Astrocyte (in vitro differentiated cells and primary cell): ENCODE data around the gene STAC2. TPM values are rescaled to one million over a fixed set of nuclear protein-coding genes. Genes with fewer than 3 reads are reported as not detected.

Experiments used
- DNase-seq: peaks from one replicate; pipeline ENCODE4 v3.0.0-alpha.2; 2010; ENCODE audit warnings: low read depth
- FAIRE-seq: peaks from 2 replicates; lab custom pipeline; 2011; peaks lifted over from hg19 to GRCh38; lab: Jason Lieb, UNC
- H2AFZ ChIP-seq: 2 replicates; pipeline ENCODE4 v1.6.0; 2012; ENCODE audit warnings: low read depth, low read length, inconsistent platforms
- H3K27ac ChIP-seq: 2 replicates; pipeline ENCODE4 v1.5.1; 2011; ENCODE audit warnings: low read depth, low read length, inconsistent platforms
- H3K27me3 ChIP-seq: 2 replicates; pipeline ENCODE4 v1.6.0; 2011; ENCODE audit warnings: low read length, inconsistent platforms; ENCODE audit not compliant: insufficient read depth
- H3K36me3 ChIP-seq: 2 replicates; pipeline ENCODE4 v1.5.1; 2011; ENCODE audit warnings: low read length, inconsistent platforms; ENCODE audit not compliant: insufficient read depth
- H3K4me1 ChIP-seq: 2 replicates; pipeline ENCODE4 v1.5.1; 2011; ENCODE audit warnings: low read length, inconsistent platforms; ENCODE audit not compliant: insufficient read depth
- H3K4me2 ChIP-seq: 2 replicates; pipeline ENCODE4 v1.6.0; 2012; ENCODE audit warnings: low read length, inconsistent platforms
- H3K4me3 ChIP-seq: 2 replicates; pipeline ENCODE4 v1.5.1; 2011; ENCODE audit warnings: low read depth, mild to moderate bottlenecking, low read length, inconsistent platforms; ENCODE audit not compliant: insufficient read depth
- H3K79me2 ChIP-seq: 2 replicates; pipeline ENCODE4 v1.6.0; 2012; ENCODE audit warnings: mild to moderate bottlenecking, low read length, inconsistent platforms; ENCODE audit not compliant: insufficient read depth
- H3K9ac ChIP-seq: 2 replicates; pipeline ENCODE4 v1.6.0; 2012; ENCODE audit warnings: mild to moderate bottlenecking, low read length, inconsistent platforms
- H3K9me3 ChIP-seq: 2 replicates; pipeline ENCODE4 v1.5.1; 2012; ENCODE audit warnings: low read depth, mild to moderate bottlenecking, low read length, inconsistent platforms; ENCODE audit not compliant: insufficient read depth
- H4K20me1 ChIP-seq: 2 replicates; pipeline ENCODE4 v1.6.0; 2012; ENCODE audit warnings: low read length, inconsistent platforms; ENCODE audit not compliant: insufficient read depth
- H3K27ac Mint-ChIP-seq: one replicate; pipeline ENCODE4 v1.8.0; 2021; ENCODE audit warnings: mild to moderate bottlenecking, mixed read lengths; ENCODE audit not compliant: unreplicated experiment
- H3K27me3 Mint-ChIP-seq: one replicate; pipeline ENCODE4 v1.8.0; 2021; ENCODE audit warnings: low read depth, mixed read lengths; ENCODE audit not compliant: unreplicated experiment
- H3K36me3 Mint-ChIP-seq: one replicate; pipeline ENCODE4 v1.8.0; 2021; ENCODE audit warnings: low read depth, mixed read lengths; ENCODE audit not compliant: unreplicated experiment
- H3K4me1 Mint-ChIP-seq: one replicate; pipeline ENCODE4 v1.8.0; 2021; ENCODE audit warnings: low read depth, mixed read lengths; ENCODE audit not compliant: unreplicated experiment
- H3K4me3 Mint-ChIP-seq: one replicate; pipeline ENCODE4 v1.8.0; 2021; ENCODE audit warnings: mild to moderate bottlenecking, moderate library complexity, mixed read lengths; ENCODE audit not compliant: unreplicated experiment
- H3K9me3 Mint-ChIP-seq: one replicate; pipeline ENCODE4 v1.8.0; 2021; ENCODE audit warnings: mild to moderate bottlenecking, mixed read lengths; ENCODE audit not compliant: unreplicated experiment
- EZH2 ChIP-seq: IDR thresholded peaks from 2 replicates; pipeline ENCODE4 v1.6.1; 2012; ENCODE audit warnings: mild to moderate bottlenecking, low read length, inconsistent platforms; ENCODE audit not compliant: insufficient read depth
- total RNA-seq: library from RNA; stranded (reverse); gene quantifications from 2 replicates; pipeline ENCODE4 v1.2.1, GENCODE V29; 2021
- TF ChIP-seq, protein P1 (sequence below): IDR thresholded peaks from 2 replicates; pipeline ENCODE4 v1.5.1; 2011; ENCODE audit warnings: low read depth, mild to moderate bottlenecking, inconsistent platforms, low read length, moderate library complexity; ENCODE audit not compliant: insufficient read depth

The STAC2 gene
- total RNA-seq, 1 donor from 2014 or later, result not detected

GRCh38 chr17:39165178-39165840, 60.4 kb downstream of the STAC2 start:
- H3K36me3 Mint-ChIP-seq, result no peaks in the 10 kb centered on the region
- Histone ChIP-seq H3K4me1 (peaks cover 4% of the 10 kb centered on the region), H3K9ac (no peak overlapping the region), H3K27me3 (peaks cover 41% of the 10 kb centered on the region), H4K20me1 (no peaks in the 10 kb centered on the region), H3K79me2 (no peaks in the 10 kb centered on the region), H3K36me3 (no peaks in the 10 kb centered on the region), H2AFZ (peak overlapping the region; percentile 79), H3K4me2 (peak overlapping the region; percentile 86), H3K27ac (no peak overlapping the region), H3K4me3 (peak overlapping the region; percentile 53), H3K9me3 (no peaks in the 10 kb centered on the region)
- no peaks in the 10 kb centered on the region for H3K9me3 Mint-ChIP-seq
- H3K27ac Mint-ChIP-seq, result peak overlapping the region; percentile 14
- TF ChIP-seq EZH2, result peak; percentile 83
- TF ChIP-seq, protein P1, sequence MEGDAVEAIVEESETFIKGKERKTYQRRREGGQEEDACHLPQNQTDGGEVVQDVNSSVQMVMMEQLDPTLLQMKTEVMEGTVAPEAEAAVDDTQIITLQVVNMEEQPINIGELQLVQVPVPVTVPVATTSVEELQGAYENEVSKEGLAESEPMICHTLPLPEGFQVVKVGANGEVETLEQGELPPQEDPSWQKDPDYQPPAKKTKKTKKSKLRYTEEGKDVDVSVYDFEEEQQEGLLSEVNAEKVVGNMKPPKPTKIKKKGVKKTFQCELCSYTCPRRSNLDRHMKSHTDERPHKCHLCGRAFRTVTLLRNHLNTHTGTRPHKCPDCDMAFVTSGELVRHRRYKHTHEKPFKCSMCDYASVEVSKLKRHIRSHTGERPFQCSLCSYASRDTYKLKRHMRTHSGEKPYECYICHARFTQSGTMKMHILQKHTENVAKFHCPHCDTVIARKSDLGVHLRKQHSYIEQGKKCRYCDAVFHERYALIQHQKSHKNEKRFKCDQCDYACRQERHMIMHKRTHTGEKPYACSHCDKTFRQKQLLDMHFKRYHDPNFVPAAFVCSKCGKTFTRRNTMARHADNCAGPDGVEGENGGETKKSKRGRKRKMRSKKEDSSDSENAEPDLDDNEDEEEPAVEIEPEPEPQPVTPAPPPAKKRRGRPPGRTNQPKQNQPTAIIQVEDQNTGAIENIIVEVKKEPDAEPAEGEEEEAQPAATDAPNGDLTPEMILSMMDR, result no peak
- no peak for FAIRE-seq
- peak overlapping the region; percentile 80 for H3K4me3 Mint-ChIP-seq
- DNase-seq, result no peak
- peaks cover 32% of the 10 kb centered on the region for H3K27me3 Mint-ChIP-seq
- peaks cover 5% of the 10 kb centered on the region for H3K4me1 Mint-ChIP-seq

- H3K36me3 Mint-ChIP-seq, result no peaks in the 10 kb centered on the region
- H3K4me1 ChIP-seq, result peaks cover 4% of the 10 kb centered on the region
- H3K4me3 Mint-ChIP-seq, result peak overlapping the region; percentile 80
- H3K79me2 ChIP-seq, result no peaks in the 10 kb centered on the region
- H2AFZ ChIP-seq, result peak overlapping the region; percentile 79
- peaks cover 41% of the 10 kb centered on the region for H3K27me3 ChIP-seq
- DNase-seq (peak; percentile 94), FAIRE-seq (no peak)
- peak overlapping the region; percentile 14 for H3K27ac Mint-ChIP-seq
- H3K9ac ChIP-seq, result no peak overlapping the region
- H3K4me3 ChIP-seq, result peak overlapping the region; percentile 53
- TF ChIP-seq, protein P1, result peak; percentile 74
- TF ChIP-seq EZH2, result no peak
- no peaks in the 10 kb centered on the region for H4K20me1 ChIP-seq
- H3K4me1 Mint-ChIP-seq, result peaks cover 5% of the 10 kb centered on the region
- no peaks in the 10 kb centered on the region for H3K36me3 ChIP-seq
- no peaks in the 10 kb centered on the region for H3K9me3 ChIP-seq
- peak overlapping the region; percentile 86 for H3K4me2 ChIP-seq
- peaks cover 33% of the 10 kb centered on the region for H3K27me3 Mint-ChIP-seq
- H3K9me3 Mint-ChIP-seq, result no peaks in the 10 kb centered on the region
- H3K27ac ChIP-seq, result no peak overlapping the region
Observed at GRCh38 chr17:39164675-39165143, 61.0 kb downstream of the STAC2 start.

DNA sequence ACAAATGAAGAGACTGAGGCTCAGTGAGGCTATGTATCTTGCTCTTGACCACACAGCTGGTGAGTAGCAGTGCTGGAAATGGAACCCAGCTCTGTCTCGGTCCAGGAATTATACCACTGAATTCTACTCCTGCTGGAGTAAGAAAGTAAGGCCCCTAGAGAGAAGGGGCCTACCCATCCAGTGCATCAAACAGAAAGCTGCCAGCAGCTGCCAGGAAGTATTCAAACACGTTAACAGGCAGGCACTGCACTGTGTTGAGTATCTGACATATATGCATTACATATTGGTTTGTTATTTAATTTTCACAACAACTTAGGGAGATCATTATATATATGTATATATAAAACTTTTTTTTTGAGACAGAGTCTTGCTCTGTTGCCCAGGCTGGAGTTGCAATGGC, 63.8 kb downstream of the STAC2 start:
- no peak for FAIRE-seq
- Histone ChIP-seq H3K4me3 (no peak overlapping the region), H3K4me2 (no peak overlapping the region), H3K4me1 (peaks cover 4% of the 10 kb centered on the region), H3K27me3 (peaks cover 31% of the 10 kb centered on the region), H3K27ac (no peak overlapping the region), H2AFZ (no peak overlapping the region), H3K36me3 (no peaks in the 10 kb centered on the region), H3K9me3 (no peaks in the 10 kb centered on the region), H3K79me2 (no peaks in the 10 kb centered on the region), H3K9ac (no peak overlapping the region), H4K20me1 (no peaks in the 10 kb centered on the region)
- TF ChIP-seq, protein P1, result no peak
- TF ChIP-seq EZH2, result no peak
- Mint-ChIP-seq H3K4me3 (no peak overlapping the region), H3K27me3 (peaks cover 36% of the 10 kb centered on the region), H3K36me3 (no peaks in the 10 kb centered on the region), H3K4me1 (no peaks in the 10 kb centered on the region), H3K27ac (no peak overlapping the region), H3K9me3 (no peaks in the 10 kb centered on the region)
- no peak for DNase-seq
